C1 segment of cervical spinal cord (tissue), 14 donors: ENCODE results near the gene PAIP2.
"Not testable (repeated sequence)": the region's sequence is repeated elsewhere in the genome, so short reads cannot be mapped to it uniquely, and the experiment has no call there.

Source experiments
- DNase-seq, 14 donors: peaks; one replicate each; lab custom pipeline; 2025; lab: John Stamatoyannopoulos, UW

The PAIP2 gene

GRCh38 chr5:139391570-139392323 is 50.1 kb downstream of the PAIP2 start:
- DNase-seq = no peak

- DNase-seq = no peak
Observed at GRCh38 chr5:139392324-139392677, 50.6 kb downstream of the PAIP2 start.

GRCh38 chr5:139392678-139393496 is 51.2 kb downstream of the PAIP2 start:
- DNase-seq = no peak

GRCh38 chr5:139393497-139394122 is 52.0 kb downstream of the PAIP2 start:
- no peak for DNase-seq

- peak in 3 of 14 donors; percentile 18 to 35 (median 28) for DNase-seq
Observed at GRCh38 chr5:139394123-139394653, 52.5 kb downstream of the PAIP2 start.

- peak in 1 of 14 donors; percentile 51 for DNase-seq
Observed at GRCh38 chr5:139394654-139395566, 53.3 kb downstream of the PAIP2 start, which contains the start of gene PROB1. Gene PROB1, minus strand, starts transcription at chr5:139395104. Its CDS starts 23 bp downstream, at chr5:139395081.

- peak in 1 of 14 donors; percentile 15 for DNase-seq
Observed at GRCh38 chr5:139395844-139396640, 54.4 kb downstream of the PAIP2 start.

GRCh38 chr5:139396691-139397090 is 55.0 kb downstream of the PAIP2 start:
- DNase-seq = no peak

- DNase-seq = no peak
Observed at GRCh38 chr5:139397921-139398320, 56.3 kb downstream of the PAIP2 start.

- DNase-seq = no peak
Observed at GRCh38 chr5:139399501-139400121, 58.0 kb downstream of the PAIP2 start.

GRCh38 chr5:139401546-139401945 is 59.9 kb downstream of the PAIP2 start:
- no peak for DNase-seq

GRCh38 chr5:139402561-139403158 is 61.0 kb downstream of the PAIP2 start:
- DNase-seq = no peak

- no peak for DNase-seq
Observed at GRCh38 chr5:139403418-139403786, 61.7 kb downstream of the PAIP2 start.

GRCh38 chr5:139403787-139404483 is 62.3 kb downstream of the PAIP2 start, which contains the start of gene SPATA24:
Gene SPATA24, minus strand, starts transcription at chr5:139404089. Its CDS starts 29 bp downstream, at chr5:139404060.
- peak; percentile 82 to 100 (median 97) for DNase-seq

- DNase-seq = no peak
Observed at GRCh38 chr5:139404484-139404840, 62.8 kb downstream of the PAIP2 start.

GRCh38 chr5:139406963-139407362 is 65.3 kb downstream of the PAIP2 start:
- no peak for DNase-seq

- no peak for DNase-seq
Observed at GRCh38 chr5:139407517-139407916, 65.9 kb downstream of the PAIP2 start.

GRCh38 chr5:139408191-139408590 is 66.5 kb downstream of the PAIP2 start:
- DNase-seq = no peak

GRCh38 chr5:139409116-139409515 is 67.5 kb downstream of the PAIP2 start:
- not testable (repeated sequence) for DNase-seq
